GM12872 (cell line): ENCODE data around the gene SPCS3.

Source experiments
- TF ChIP-seq, protein P1 (sequence below): IDR thresholded peaks from 3 replicates; pipeline ENCODE4 v1.5.1; 2011; ENCODE audit warnings: low read depth, mild to moderate bottlenecking, low read length, moderate library complexity; ENCODE audit not compliant: insufficient read depth

The SPCS3 gene

GRCh38 chr4:176292920-176293319 lies 26.8 kb upstream of the SPCS3 start:
- TF ChIP-seq, protein P1, sequence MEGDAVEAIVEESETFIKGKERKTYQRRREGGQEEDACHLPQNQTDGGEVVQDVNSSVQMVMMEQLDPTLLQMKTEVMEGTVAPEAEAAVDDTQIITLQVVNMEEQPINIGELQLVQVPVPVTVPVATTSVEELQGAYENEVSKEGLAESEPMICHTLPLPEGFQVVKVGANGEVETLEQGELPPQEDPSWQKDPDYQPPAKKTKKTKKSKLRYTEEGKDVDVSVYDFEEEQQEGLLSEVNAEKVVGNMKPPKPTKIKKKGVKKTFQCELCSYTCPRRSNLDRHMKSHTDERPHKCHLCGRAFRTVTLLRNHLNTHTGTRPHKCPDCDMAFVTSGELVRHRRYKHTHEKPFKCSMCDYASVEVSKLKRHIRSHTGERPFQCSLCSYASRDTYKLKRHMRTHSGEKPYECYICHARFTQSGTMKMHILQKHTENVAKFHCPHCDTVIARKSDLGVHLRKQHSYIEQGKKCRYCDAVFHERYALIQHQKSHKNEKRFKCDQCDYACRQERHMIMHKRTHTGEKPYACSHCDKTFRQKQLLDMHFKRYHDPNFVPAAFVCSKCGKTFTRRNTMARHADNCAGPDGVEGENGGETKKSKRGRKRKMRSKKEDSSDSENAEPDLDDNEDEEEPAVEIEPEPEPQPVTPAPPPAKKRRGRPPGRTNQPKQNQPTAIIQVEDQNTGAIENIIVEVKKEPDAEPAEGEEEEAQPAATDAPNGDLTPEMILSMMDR: no peak

GRCh38 chr4:176293660-176294059 lies 26.1 kb upstream of the SPCS3 start:
- TF ChIP-seq, protein P1: no peak

DNA sequence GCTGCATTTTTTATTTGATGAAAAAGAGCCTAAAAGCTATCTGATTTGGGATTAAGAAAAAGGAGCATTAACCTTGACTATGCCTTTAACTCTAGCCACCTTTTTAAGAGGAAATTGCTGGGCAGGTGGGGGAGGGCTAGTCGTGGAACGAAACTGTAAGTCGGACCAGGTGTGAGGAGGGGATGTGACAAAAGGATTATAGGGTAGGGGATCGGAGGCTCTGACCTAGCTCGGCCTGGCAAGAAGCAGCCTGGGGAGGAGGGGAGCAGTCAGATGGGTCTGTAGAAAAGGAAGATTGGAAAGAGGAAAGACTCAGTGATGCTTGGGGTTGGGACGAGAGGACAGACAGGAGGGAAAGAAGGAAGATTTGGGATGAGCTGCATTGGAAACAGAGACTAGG lies 21.1 kb upstream of the SPCS3 start:
- TF ChIP-seq, protein P1: no peak

GRCh38 chr4:176300036-176300435 lies 19.7 kb upstream of the SPCS3 start:
- TF ChIP-seq, protein P1: no peak

DNA sequence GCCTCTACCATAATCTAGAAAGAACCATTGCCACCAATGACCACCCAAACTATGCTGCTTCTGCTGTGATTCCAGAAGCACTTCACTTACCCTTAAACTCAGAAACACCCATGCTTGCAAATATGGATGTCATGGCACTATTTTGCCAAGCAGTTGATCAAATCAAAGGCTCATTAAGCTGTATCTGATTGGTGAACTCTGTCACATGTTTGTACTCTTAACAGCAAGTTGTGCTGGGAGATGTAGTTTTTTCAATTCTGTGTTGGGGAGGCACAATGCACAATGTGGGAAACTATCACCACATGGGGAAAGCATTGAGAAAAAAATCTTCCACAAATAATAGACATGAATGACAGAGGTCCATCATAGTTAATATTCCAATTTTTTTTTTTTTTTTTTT lies 19.2 kb upstream of the SPCS3 start:
- TF ChIP-seq, protein P1: no peak

DNA sequence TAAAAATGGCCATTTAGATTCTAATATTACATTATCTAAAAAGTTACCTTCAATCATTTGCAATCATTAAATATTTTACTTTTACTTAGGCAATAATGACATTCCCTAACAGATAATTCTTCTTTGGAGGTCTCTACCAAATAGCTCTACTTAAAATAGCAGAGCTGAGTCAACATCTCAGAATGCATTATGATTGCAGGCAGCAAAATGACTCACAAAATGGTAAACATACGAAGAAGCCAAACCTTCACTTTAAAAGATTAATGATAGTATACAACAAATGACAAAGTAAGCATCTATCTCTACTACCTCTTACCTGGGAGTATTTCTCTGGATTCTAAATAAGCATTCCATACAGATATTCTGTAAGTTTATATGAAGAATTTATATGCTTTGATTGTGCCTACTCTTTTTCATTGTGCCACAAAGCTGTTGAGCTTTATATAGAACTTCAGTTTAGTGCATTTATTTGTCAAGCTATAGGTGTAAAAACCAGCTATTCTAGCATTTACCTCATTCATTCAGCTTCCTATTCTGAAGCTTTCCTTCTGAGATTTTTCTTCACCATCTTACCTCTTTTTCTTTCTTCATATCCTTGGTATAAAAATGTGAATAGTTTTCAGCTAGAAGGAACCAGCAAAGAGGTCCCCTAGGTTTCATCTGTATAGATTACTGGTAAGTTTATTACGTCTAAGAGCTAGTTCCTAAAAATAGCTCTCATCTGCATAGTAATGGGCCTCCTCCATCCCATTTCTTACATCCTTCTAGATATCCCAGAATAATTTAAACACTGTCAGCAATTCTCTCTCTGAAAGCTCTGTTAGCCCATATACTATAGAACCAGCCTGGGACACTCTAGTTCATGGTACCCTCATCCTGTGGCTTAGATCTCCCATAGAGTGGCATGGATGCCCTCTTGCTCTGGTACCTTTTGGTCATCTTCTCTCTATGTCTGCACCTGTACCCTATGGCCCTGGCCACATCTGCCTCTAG lies 17.2 kb upstream of the SPCS3 start:
- TF ChIP-seq, protein P1: no peak

GRCh38 chr4:176303938-176304337 lies 15.8 kb upstream of the SPCS3 start:
- TF ChIP-seq, protein P1: no peak
